ENCODE measurements around the gene DTL. TPM values are rescaled to one million over a fixed set of nuclear protein-coding genes. Genes with fewer than 3 reads are reported as not detected.

The DTL gene
- total RNA-seq, 2 donors from 2014 or later, result 5.2 to 19.9 TPM

- Histone ChIP-seq H3K4me1 (no peaks in the 10 kb centered on the region), H3K27ac (no peak overlapping the region), H3K27me3 (no peaks in the 10 kb centered on the region), H3K4me3 (no peak overlapping the region), H3K36me3 (no peaks in the 10 kb centered on the region), H3K9me3 (no peaks in the 10 kb centered on the region), H3K9ac (ENCODE audit: low read depth in 2 of 2, low read length in 2 of 2) (no peak overlapping the region)
- TF ChIP-seq CTCF (IDR thresholded peaks at IDR 0.05), result no peak
- intact Hi-C loops (cut with DNase I), result no loop called here
- DNase-seq, result no peak
Measured at GRCh38 chr1:212106286-212106792, 70.8 kb downstream of the DTL start.

GRCh38 chr1:212107481-212107880 is 71.9 kb downstream of the DTL start:
- intact Hi-C loops (cut with DNase I), result no loop called here
- Histone ChIP-seq H3K9ac (ENCODE audit: low read depth in 2 of 2, low read length in 2 of 2) (no peak overlapping the region), H3K4me3 (no peak overlapping the region), H3K36me3 (no peaks in the 10 kb centered on the region), H3K9me3 (no peaks in the 10 kb centered on the region), H3K27me3 (no peaks in the 10 kb centered on the region), H3K27ac (no peak overlapping the region), H3K4me1 (no peaks in the 10 kb centered on the region)
- DNase-seq, result no peak
- no peak for TF ChIP-seq CTCF (IDR thresholded peaks at IDR 0.05)

- no peak overlapping the region for H3K27ac ChIP-seq
- no peak overlapping the region for H3K9ac ChIP-seq (ENCODE audit: low read depth in 2 of 2, low read length in 2 of 2)
- no peak overlapping the region for H3K4me3 ChIP-seq
- DNase-seq, result no peak
- H3K36me3 ChIP-seq, result no peaks in the 10 kb centered on the region
- no peaks in the 10 kb centered on the region for H3K9me3 ChIP-seq
- no peaks in the 10 kb centered on the region for H3K4me1 ChIP-seq
- H3K27me3 ChIP-seq, result no peaks in the 10 kb centered on the region
- no peak for TF ChIP-seq CTCF (IDR thresholded peaks at IDR 0.05)
- intact Hi-C loops (cut with DNase I), result no loop called here
Measured at GRCh38 chr1:212108187-212108586, 72.6 kb downstream of the DTL start.

- Histone ChIP-seq H3K27me3 (no peaks in the 10 kb centered on the region), H3K9me3 (no peaks in the 10 kb centered on the region), H3K27ac (no peak overlapping the region), H3K9ac (ENCODE audit: low read depth in 2 of 2, low read length in 2 of 2) (no peak overlapping the region), H3K4me1 (no peaks in the 10 kb centered on the region), H3K4me3 (no peak overlapping the region), H3K36me3 (no peaks in the 10 kb centered on the region)
- intact Hi-C loops (cut with DNase I), result no loop called here
- no peak for DNase-seq
- TF ChIP-seq CTCF (IDR thresholded peaks at IDR 0.05), result no peak
Measured at GRCh38 chr1:212108981-212109380, 73.4 kb downstream of the DTL start.

- intact Hi-C loops (cut with DNase I), result no loop called here
- TF ChIP-seq CTCF (IDR thresholded peaks at IDR 0.05), result no peak
- H3K4me3 ChIP-seq, result no peak overlapping the region
- no peak overlapping the region for H3K9ac ChIP-seq (ENCODE audit: low read depth in 2 of 2, low read length in 2 of 2)
- H3K9me3 ChIP-seq, result no peaks in the 10 kb centered on the region
- H3K27me3 ChIP-seq, result no peaks in the 10 kb centered on the region
- H3K36me3 ChIP-seq, result no peaks in the 10 kb centered on the region
- no peak for DNase-seq
- no peaks in the 10 kb centered on the region for H3K4me1 ChIP-seq
- H3K27ac ChIP-seq, result no peak overlapping the region
Measured at GRCh38 chr1:212109728-212110127, 74.2 kb downstream of the DTL start.

Measured in colonic mucosa (tissue), 4 donors.